OCI-LY1 (cell line): ENCODE data around the gene POP7.

Experiments
- EZH2 ChIP-seq: fragments of 200-600 bp; sonication (generic), shearing (Covaris generic); IDR thresholded peaks from 2 replicates; pipeline ENCODE4 v1.8.0; 2017; ENCODE audit warnings: borderline replicate concordance, mixed run types, mild to moderate bottlenecking, antibody characterized with exemption, low read length, moderate library complexity, mixed read lengths
- TF ChIP-seq, protein P1 (sequence below): fragments of 200-600 bp; sonication (generic), shearing (Covaris generic); IDR thresholded peaks from 2 replicates; pipeline ENCODE4 v1.5.1; 2017; ENCODE audit warnings: mild to moderate bottlenecking, antibody characterized with exemption, low read length, moderate library complexity, mixed read lengths

DNA sequence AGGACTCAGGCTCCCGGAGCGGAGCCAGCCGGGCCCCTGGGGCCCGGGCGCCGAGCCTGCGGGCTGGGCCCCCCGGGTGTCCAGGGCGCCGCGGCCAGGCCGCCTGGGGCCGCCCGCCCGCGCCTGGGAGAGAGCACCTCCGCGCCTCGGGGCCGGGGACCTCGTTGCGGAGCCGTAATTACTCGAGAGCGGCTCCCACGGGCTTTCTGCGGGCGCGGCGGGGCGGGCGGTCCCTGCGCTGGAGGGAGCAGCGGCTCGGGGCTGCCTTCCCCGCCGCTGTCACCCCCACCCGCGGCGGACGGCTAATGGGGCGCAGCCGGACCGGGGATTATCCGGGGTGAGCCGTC lies 30.8 kb upstream of the POP7 start:
- TF ChIP-seq, protein P1, sequence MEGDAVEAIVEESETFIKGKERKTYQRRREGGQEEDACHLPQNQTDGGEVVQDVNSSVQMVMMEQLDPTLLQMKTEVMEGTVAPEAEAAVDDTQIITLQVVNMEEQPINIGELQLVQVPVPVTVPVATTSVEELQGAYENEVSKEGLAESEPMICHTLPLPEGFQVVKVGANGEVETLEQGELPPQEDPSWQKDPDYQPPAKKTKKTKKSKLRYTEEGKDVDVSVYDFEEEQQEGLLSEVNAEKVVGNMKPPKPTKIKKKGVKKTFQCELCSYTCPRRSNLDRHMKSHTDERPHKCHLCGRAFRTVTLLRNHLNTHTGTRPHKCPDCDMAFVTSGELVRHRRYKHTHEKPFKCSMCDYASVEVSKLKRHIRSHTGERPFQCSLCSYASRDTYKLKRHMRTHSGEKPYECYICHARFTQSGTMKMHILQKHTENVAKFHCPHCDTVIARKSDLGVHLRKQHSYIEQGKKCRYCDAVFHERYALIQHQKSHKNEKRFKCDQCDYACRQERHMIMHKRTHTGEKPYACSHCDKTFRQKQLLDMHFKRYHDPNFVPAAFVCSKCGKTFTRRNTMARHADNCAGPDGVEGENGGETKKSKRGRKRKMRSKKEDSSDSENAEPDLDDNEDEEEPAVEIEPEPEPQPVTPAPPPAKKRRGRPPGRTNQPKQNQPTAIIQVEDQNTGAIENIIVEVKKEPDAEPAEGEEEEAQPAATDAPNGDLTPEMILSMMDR, result no peak
- TF ChIP-seq EZH2, result no peak
